ENCODE measurements around the gene AAK1. TPM values are rescaled to one million over a fixed set of nuclear protein-coding genes. Genes with fewer than 3 reads are reported as not detected.

The AAK1 gene
- polyA plus RNA-seq, 1 experiment: 23.3 TPM

DNA sequence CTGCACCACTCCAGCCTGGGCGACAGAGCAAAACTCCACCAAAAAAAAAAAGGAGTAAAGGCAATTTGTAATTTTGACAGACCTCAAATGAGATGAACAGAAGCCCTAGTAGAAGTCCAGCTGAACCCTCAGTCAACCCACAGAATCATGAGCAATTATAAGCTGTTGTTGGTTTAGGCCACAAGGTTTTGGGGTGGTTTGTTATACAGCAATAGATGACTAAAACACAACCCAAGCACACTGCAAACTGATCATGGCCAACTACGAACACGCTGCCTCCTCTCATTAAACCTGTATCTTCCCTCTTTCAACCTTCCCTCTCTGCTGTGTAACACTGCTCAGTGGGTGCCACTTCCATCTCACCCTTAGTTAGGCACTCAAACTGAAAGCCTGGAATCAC is 22.1 kb downstream of the AAK1 start:
- TF ChIP-seq, protein P1, sequence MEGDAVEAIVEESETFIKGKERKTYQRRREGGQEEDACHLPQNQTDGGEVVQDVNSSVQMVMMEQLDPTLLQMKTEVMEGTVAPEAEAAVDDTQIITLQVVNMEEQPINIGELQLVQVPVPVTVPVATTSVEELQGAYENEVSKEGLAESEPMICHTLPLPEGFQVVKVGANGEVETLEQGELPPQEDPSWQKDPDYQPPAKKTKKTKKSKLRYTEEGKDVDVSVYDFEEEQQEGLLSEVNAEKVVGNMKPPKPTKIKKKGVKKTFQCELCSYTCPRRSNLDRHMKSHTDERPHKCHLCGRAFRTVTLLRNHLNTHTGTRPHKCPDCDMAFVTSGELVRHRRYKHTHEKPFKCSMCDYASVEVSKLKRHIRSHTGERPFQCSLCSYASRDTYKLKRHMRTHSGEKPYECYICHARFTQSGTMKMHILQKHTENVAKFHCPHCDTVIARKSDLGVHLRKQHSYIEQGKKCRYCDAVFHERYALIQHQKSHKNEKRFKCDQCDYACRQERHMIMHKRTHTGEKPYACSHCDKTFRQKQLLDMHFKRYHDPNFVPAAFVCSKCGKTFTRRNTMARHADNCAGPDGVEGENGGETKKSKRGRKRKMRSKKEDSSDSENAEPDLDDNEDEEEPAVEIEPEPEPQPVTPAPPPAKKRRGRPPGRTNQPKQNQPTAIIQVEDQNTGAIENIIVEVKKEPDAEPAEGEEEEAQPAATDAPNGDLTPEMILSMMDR (IDR thresholded peaks at IDR 0.05; ENCODE audit: insufficient read depth, low read depth, low read length): no peak
- no peak overlapping the region for H3K4me3 ChIP-seq (ENCODE audit: low read depth, low read length)
- CTCF ChIA-PET: interaction anchor here (1.0 to 1.2 kb wide), 2 partner anchors 15 to 56 kb away, joined by 3 read pairs; no protein-coding TSS in a partner anchor
- H3K27me3 ChIP-seq (ENCODE audit: control insufficient read depth, insufficient read depth, low read length): no peaks in the 10 kb centered on the region
- no peaks in the 10 kb centered on the region for H3K36me3 ChIP-seq (ENCODE audit: control insufficient read depth, insufficient read depth, low read length)
- POLR2A ChIA-PET: no interaction called here
- no peak for DNase-seq (ENCODE audit: low read depth)

DNA sequence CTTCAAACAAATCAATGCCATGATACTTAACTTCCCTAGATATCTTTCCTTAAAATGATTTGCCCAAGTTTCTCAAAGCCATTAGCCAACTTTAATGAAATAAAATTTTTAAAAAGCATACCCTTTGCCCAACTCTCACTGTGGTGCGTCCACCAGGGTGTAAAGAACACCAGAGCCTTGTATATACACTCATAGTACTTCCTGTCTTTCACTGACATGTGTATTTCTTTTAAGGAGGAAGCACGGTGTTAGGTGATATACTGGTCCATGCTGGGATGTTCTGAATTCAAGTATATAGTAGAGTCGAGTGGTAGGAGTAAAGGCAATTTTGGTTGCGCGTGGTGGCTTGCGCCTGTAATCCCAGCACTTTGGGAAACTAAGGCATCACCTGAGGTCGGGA is 22.7 kb downstream of the AAK1 start:
- POLR2A ChIA-PET: no interaction called here
- TF ChIP-seq, protein P1 (IDR thresholded peaks at IDR 0.05; ENCODE audit: insufficient read depth, low read depth, low read length): no peak
- Histone ChIP-seq H3K27me3 (ENCODE audit: control insufficient read depth, insufficient read depth, low read length) (no peaks in the 10 kb centered on the region), H3K36me3 (ENCODE audit: control insufficient read depth, insufficient read depth, low read length) (no peaks in the 10 kb centered on the region), H3K4me3 (ENCODE audit: low read depth, low read length) (no peak overlapping the region)
- no peak for DNase-seq (ENCODE audit: low read depth)
- CTCF ChIA-PET: interaction anchor here (0.9 to 1.0 kb wide), 3 partner anchors 17 to 55 kb away, joined by 3 to 4 read pairs (median 3); partner anchors contain the start of gene AAK1

DNA sequence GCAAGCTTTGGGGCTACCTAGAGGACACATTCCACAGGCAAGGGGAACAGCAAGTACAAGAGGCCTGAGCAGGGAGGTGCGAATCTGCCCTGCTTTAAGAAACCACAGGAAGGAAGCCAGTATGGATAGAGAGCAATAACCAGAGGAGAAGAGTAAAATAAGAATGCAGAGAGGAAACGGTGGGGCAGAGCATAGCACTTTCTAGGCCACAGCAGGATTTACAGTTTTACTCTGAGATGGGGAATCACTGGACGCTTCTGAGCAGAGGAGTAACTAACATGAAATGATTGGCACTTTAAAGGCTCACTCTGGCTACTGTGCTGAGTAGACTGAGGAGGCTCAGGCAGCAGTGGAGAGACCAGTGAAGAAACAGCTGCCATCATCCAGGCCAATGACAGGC is 23.8 kb downstream of the AAK1 start:
- Histone ChIP-seq H3K27me3 (ENCODE audit: control insufficient read depth, insufficient read depth, low read length) (no peaks in the 10 kb centered on the region), H3K4me3 (ENCODE audit: low read depth, low read length) (no peak overlapping the region), H3K36me3 (ENCODE audit: control insufficient read depth, insufficient read depth, low read length) (no peaks in the 10 kb centered on the region)
- DNase-seq (ENCODE audit: low read depth): no peak
- TF ChIP-seq, protein P1 (IDR thresholded peaks at IDR 0.05; ENCODE audit: insufficient read depth, low read depth, low read length): no peak
- POLR2A ChIA-PET: no interaction called here
- CTCF ChIA-PET: interaction anchor here (0.7 kb wide), 1 partner anchor 16 kb away, joined by 4 read pairs; no protein-coding TSS in a partner anchor

DNA sequence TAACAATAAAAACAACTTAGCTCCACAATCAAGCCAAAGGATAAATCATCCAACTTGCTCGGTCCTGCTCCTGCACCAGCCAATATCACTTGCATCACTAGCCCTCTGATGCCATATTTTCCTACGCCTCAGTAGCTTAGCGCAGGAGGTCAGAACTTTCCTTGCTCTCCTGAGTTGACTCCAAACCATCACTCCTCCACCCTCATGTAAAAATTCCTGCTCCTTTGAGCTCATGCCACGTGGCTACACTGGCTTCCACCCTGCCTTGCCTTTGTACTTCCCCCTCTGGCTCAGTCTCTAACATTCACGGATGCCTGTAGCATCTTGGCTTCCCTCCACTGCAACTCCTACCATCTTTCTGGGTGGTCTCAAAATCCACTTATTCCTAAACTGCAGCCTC is 25.2 kb downstream of the AAK1 start:
- TF ChIP-seq, protein P1 (IDR thresholded peaks at IDR 0.05; ENCODE audit: insufficient read depth, low read depth, low read length): no peak
- no peak for DNase-seq (ENCODE audit: low read depth)
- Histone ChIP-seq H3K27me3 (ENCODE audit: control insufficient read depth, insufficient read depth, low read length) (no peaks in the 10 kb centered on the region), H3K4me3 (ENCODE audit: low read depth, low read length) (no peak overlapping the region), H3K36me3 (ENCODE audit: control insufficient read depth, insufficient read depth, low read length) (peaks cover 1% of the 10 kb centered on the region)
- ChIA-PET POLR2A (no interaction called here), CTCF (no interaction called here)

DNA sequence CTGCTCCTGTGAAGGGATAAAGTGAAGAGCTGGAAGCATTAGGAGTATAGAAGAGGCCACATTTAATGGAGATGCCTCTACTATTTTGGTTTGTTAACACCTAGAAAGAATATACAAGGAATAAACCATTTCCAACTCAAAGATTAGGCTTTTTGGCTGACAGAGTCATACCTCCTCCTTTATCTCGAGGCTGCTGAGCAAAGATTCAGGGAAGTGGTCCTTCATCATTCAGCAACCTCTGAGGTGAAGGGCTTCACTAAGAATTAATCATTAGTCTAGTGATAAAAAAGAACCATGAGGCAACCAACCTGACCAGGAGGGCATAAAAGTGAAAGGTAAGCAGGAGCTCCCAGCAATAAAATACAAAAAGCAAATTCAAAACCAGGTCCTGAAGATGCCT is 25.8 kb downstream of the AAK1 start:
- Histone ChIP-seq H3K36me3 (ENCODE audit: control insufficient read depth, insufficient read depth, low read length) (peaks cover 1% of the 10 kb centered on the region), H3K4me3 (ENCODE audit: low read depth, low read length) (no peak overlapping the region), H3K27me3 (ENCODE audit: control insufficient read depth, insufficient read depth, low read length) (no peaks in the 10 kb centered on the region)
- ChIA-PET POLR2A (no interaction called here), CTCF (interaction anchor here (0.6 kb wide), 1 partner anchor 36 kb away, joined by 3 read pairs; no protein-coding TSS in a partner anchor)
- TF ChIP-seq, protein P1 (IDR thresholded peaks at IDR 0.05; ENCODE audit: insufficient read depth, low read depth, low read length): no peak
- DNase-seq (ENCODE audit: low read depth): no peak

All from BJ (cell line).